ENCODE results near the gene CSPG4. TPM values are rescaled to one million over a fixed set of nuclear protein-coding genes. Genes with fewer than 3 reads are reported as not detected.
"Not testable (repeated sequence)": the region's sequence is repeated elsewhere in the genome, so short reads cannot be mapped to it uniquely, and the experiment has no call there.

The CSPG4 gene
- total RNA-seq, 3 donors from 2014 or later, result 6.3 to 42.9 (median 17.0) TPM

GRCh38 chr15:75688831-75689230 lies 23.8 kb downstream of the CSPG4 start:
- H3K36me3 ChIP-seq, result no peaks in the 10 kb centered on the region
- H3K4me3 ChIP-seq, result no peak overlapping the region
- TF ChIP-seq POLR2AphosphoS5 (IDR thresholded peaks at IDR 0.05) (no peak), POLR2A (IDR thresholded peaks at IDR 0.05) (no peak), CTCF (IDR thresholded peaks at IDR 0.05) (no peak)
- no peaks in the 10 kb centered on the region for H3K4me1 ChIP-seq
- DNase-seq (ENCODE audit: low spot score in 2 of 2), result no peak
- H3K27me3 ChIP-seq, result no peaks in the 10 kb centered on the region
- no peaks in the 10 kb centered on the region for H3K9me3 ChIP-seq
- H3K27ac ChIP-seq, result no peak overlapping the region
- intact Hi-C loops (cut with DNase I; ENCODE audit: low total_unique reads), result no loop called here

- Histone ChIP-seq H3K36me3 (no peaks in the 10 kb centered on the region), H3K4me3 (no peak overlapping the region), H3K9me3 (no peaks in the 10 kb centered on the region), H3K4me1 (peaks cover 0 to 4% of the 10 kb centered on the region in 2 donors), H3K27me3 (no peaks in the 10 kb centered on the region), H3K27ac (no peak overlapping the region)
- no peak for DNase-seq (ENCODE audit: low spot score in 2 of 2)
- intact Hi-C loops (cut with DNase I; ENCODE audit: low total_unique reads), result no loop called here
- TF ChIP-seq POLR2AphosphoS5 (IDR thresholded peaks at IDR 0.05) (no peak), CTCF (IDR thresholded peaks at IDR 0.05) (no peak), POLR2A (IDR thresholded peaks at IDR 0.05) (no peak)
Observed at GRCh38 chr15:75688278-75688557, 24.4 kb downstream of the CSPG4 start.

- intact Hi-C loops (cut with DNase I; ENCODE audit: low total_unique reads), result no loop called here
- no peak overlapping the region for H3K4me3 ChIP-seq
- H3K9me3 ChIP-seq, result no peaks in the 10 kb centered on the region
- H3K36me3 ChIP-seq, result no peaks in the 10 kb centered on the region
- no peaks in the 10 kb centered on the region for H3K27me3 ChIP-seq
- H3K4me1 ChIP-seq, result peaks cover 0 to 4% of the 10 kb centered on the region in 2 donors
- H3K27ac ChIP-seq, result no peak overlapping the region
- no peak for TF ChIP-seq CTCF (IDR thresholded peaks at IDR 0.05)
- TF ChIP-seq POLR2A (IDR thresholded peaks at IDR 0.05), result no peak
- no peak for TF ChIP-seq POLR2AphosphoS5 (IDR thresholded peaks at IDR 0.05)
- DNase-seq (ENCODE audit: low spot score in 2 of 2), result no peak
Observed at GRCh38 chr15:75687486-75688277, 25.0 kb downstream of the CSPG4 start.

GRCh38 chr15:75686212-75686642 lies 26.4 kb downstream of the CSPG4 start:
- H3K4me3 ChIP-seq; H3K4me1 ChIP-seq; H3K27ac ChIP-seq; H3K36me3 ChIP-seq; H3K27me3 ChIP-seq; H3K9me3 ChIP-seq; intact Hi-C loops (cut with DNase I; ENCODE audit: low total_unique reads): not testable (repeated sequence)
- DNase-seq (ENCODE audit: low spot score in 2 of 2), result peak; percentile 54 to 78
- peak in 2 of 3 donors; percentile 55 to 75 for TF ChIP-seq CTCF (IDR thresholded peaks at IDR 0.05)

- no peak for DNase-seq (ENCODE audit: low spot score in 2 of 2)
- H3K27ac ChIP-seq, result no peak overlapping the region
- no peak overlapping the region for H3K4me3 ChIP-seq
- TF ChIP-seq CTCF (IDR thresholded peaks at IDR 0.05), result no peak
- TF ChIP-seq POLR2A (IDR thresholded peaks at IDR 0.05), result no peak
- no peak for TF ChIP-seq POLR2AphosphoS5 (IDR thresholded peaks at IDR 0.05)
- H3K36me3 ChIP-seq, result no peaks in the 10 kb centered on the region
- H3K4me1 ChIP-seq, result peaks cover 0 to 4% of the 10 kb centered on the region in 2 donors
- H3K27me3 ChIP-seq, result no peaks in the 10 kb centered on the region
- intact Hi-C loops (cut with DNase I; ENCODE audit: low total_unique reads), result no loop called here
- H3K9me3 ChIP-seq, result no peaks in the 10 kb centered on the region
Observed at GRCh38 chr15:75685195-75685594, 27.5 kb downstream of the CSPG4 start.

All from breast epithelium (tissue), 4 donors.